Stimulated activated CD4-positive, alpha-beta T cell treated with anti-CD3 and anti-CD28 coated beads, Interleukin-15, amount 100 ng/mL, for 48 hours (primary cell): Measurements from ENCODE around the gene SNCAIP.
"Not testable (repeated sequence)": the region's sequence is repeated elsewhere in the genome, so short reads cannot be mapped to it uniquely, and the experiment has no call there.

ENCODE experiments used
- DNase-seq, 2 donors: peaks; one replicate each; pipeline ENCODE4 v3.0.0-alpha.2; 2020; ENCODE audit warnings: low read depth in 2 of 2

SNCAIP gene

GRCh38 chr5:122358372-122358979 lies 46.4 kb downstream of the SNCAIP start:
- DNase-seq = no peak

DNA sequence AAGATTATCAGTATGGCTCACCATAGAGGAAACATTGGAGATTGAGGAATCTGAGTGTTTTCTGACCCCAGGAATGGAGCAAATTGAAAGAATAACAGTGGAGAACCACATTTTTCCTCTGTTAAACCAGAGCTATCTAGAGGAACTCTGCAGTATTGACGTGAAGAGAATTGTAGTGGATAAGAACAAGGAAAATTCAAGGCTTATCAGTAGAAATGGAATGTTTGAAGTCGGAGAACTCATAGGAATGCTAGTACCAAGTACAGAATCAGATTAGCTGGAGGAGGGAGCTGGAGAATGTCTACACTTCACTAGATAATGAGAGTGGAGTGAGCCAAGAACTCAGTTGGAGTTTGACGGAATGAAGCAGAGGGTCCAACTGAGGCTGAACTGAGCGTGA lies 50.3 kb downstream of the SNCAIP start:
- no peak for DNase-seq

DNA sequence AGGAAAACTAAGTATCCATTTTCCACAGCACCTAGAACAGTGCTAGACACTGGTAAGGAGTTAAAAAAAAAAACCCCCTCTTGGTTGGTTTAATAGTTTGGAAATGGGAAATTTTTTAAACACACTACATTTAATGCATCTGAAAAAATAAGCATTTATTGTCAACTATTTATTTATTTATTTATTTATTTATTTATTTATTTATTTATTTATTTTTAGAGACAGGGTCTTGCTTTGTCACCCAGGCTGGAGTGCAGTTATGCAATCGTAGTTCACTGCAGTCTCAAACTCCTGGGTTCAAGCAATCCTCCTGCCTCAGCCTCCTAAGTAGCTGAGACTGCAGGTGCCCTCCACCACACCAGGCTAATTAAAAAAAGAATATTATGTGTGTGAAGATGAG lies 51.6 kb downstream of the SNCAIP start:
- DNase-seq = no peak

DNA sequence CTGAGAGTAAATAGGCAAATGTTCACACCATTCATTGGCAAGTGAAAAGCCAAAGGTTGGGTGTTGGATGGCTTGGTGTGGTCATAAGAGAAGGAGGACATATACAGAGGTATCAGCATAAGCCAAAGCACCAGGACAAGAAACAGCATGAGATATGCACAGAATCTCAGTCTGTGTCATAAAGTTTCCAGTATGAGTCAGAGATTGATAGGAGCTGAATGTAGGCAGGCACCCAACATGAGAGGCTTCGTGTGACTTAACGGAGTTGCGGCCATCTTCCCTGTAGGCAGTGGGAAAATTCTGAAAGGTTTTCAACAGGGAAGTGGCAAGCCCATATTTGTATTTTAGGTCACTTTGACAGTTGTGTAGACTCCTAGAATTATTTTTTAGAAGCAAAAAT lies 54.5 kb downstream of the SNCAIP start:
- no peak for DNase-seq

- no peak for DNase-seq
Observed at GRCh38 chr5:122367456-122367855, 55.4 kb downstream of the SNCAIP start.

- DNase-seq = no peak
Observed at GRCh38 chr5:122368510-122369251, 56.6 kb downstream of the SNCAIP start.

DNA sequence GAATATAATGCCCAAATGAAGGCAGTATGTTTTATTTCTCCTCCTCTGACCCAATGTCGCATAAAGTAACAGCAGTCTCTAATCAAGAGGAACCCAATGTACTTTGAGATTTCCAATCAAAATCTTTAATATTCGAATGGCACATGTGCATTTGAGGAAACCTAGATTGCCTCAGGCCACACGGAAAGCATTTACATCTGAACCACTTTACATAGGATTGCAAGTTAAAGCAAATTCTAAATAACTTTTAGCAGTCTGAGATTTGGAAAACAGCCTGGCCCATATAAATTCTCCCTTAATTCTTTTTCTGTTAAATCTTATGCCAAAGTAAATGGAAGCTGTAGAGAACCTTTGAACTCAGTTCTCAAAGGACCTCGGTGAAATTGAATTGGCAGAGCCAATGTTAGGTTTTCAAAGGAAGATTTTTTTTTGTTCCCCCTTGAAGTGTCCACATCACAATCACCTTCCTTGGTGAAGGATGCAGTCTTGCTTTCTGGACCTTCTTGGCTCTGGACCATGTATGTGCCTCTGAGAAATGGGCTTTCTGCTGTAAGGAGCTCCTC lies 57.3 kb downstream of the SNCAIP start:
- no peak for DNase-seq

DNA sequence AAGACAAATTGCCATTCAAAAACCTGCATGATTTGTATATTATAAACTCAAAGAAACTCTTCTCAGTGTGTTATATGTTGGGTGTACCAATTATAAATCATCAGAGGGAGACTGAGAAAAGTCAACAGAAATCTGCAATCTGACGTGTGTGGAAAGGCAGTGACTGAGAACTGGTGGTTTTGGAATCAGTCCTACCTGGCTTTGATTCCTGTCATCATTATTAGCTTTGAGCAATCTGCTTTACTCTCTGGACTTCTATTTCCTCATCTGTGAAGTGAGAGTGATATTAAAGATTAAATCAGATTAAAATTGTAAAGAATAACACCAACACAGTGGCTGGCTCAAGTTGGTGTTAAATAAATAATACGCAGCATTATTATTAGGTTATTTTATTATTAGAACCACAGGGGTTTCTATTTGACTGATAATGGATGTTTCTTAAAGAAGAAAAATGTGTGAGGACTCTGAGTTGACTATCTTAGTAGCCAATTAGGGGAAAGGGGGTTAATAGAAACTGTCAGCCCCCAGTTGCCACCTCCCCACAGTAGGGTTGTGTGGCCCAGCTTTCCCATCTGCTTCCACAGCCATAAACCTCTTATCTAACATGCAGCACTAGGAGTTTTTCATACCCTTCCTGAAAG lies 59.6 kb downstream of the SNCAIP start:
- DNase-seq = no peak

DNA sequence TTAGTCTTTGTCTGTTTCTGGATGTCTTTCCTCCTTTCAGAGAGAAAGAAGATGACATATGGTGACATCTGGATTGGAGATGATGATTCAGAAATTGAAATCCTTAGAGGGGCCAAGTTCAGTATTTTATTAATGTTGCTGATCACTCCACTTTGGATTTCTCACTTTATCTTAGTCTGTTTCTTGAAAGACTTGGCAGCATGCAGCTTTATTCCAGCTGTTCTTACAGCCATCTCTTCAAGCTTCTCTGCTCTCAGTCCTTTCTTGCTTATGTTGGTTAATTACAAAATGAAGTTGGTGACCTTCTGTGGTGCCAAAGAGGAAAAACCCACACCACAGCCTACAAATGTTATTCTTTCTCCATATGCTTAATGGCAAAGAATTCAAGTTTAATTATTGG lies 62.1 kb downstream of the SNCAIP start:
- no peak for DNase-seq

DNA sequence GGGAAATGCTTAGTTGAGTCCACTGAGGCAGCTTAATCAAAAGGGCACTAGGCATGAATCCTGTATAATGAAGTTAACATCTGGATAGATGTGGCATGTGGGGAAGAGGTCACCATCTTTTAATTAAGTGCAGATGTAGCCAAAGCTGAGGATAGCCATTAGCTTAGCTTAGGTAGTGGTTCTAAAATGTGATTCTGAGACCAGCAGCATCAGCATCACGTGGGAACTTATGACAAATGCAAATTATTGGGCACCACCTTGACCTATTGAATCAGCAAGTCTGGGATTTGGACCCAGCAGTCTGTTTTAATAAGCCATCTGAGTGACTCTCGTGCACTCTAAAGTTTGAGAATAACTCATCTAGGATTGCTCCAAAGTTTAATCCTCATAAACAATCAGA lies 63.8 kb downstream of the SNCAIP start:
- DNase-seq = no peak

DNA sequence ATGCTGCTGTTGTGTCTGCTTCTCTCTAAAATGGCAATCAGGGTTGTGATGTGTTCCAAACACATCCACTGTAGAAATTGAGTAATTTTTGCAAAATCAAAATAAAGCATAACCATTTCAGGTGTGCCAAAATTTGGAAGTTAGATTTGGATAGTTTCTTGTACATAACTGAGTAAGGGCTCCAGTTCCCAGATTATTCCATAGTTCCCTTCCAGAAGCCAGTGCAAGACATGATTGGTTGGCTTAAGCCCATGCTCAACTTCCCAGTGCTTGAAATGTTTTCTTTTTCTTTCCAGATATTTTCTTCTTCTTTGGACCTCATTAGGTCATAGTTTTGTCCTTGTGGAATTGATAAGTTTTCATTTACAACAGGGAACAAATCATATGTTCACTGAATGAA lies 64.2 kb downstream of the SNCAIP start:
- DNase-seq = no peak

- no peak for DNase-seq
Observed at GRCh38 chr5:122377026-122377425, 65.0 kb downstream of the SNCAIP start.

DNA sequence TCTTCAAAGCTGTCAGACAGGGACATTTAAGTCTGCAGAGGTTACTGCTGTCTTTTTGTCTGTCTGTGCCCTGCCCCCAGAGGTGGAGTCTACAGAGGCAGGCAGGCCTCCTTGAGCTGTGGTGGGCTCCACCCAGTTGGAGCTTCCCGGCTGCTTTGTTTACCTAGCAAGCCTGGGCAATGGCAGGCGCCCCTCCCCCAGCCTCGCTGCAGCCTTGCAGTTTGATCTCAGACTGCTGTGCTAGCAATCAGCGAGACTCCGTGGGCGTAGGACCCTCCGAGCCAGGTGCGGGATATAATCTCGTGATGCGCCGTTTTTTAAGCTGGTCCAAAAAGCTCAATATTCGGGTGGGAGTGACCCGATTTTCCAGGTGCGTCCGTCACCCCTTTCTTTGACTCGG lies 70.9 kb downstream of the SNCAIP start:
- not testable (repeated sequence) for DNase-seq

DNA sequence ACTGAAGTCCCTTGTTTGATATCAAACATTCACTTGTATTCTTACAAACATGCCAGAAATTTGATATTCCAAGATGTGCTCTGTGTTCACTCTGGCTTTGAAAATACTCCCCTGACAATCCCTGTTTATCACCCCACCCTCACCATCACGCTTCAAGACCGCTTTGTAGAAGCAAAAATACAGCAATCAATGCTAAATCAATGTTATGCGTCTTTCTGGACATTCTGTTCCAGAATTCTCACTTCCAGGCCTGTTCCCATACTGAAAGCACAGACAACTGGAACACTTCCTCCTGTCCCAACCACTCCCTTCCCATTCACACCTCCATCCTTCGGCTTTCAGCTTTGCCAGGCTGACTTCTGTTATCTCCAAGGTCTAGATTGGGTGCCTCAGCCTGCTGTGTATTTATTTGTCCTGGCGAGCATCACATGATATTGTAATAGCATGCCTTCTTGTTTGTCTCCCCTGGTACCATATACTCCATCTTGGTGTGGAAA lies 72.8 kb downstream of the SNCAIP start:
- DNase-seq = no peak

DNA sequence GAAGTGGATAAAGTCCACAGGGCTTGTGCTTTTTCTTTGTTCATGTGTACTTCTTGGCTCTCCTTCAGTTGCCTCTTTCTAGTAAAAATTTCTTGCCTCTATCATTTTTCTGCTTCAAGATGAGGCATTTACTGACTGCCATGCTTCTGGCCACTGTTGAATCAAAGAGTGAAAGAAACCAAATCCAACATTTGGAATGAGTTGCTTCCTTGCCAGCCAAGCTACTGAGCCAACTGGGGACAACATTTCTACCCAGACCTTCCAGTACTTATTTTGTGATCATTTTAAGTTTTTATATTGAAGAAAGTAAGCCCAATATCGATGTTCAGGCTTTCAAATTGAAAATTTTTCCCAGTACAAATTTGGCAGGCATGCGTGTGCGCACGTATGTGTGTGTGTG lies 73.2 kb downstream of the SNCAIP start:
- DNase-seq = no peak

DNA sequence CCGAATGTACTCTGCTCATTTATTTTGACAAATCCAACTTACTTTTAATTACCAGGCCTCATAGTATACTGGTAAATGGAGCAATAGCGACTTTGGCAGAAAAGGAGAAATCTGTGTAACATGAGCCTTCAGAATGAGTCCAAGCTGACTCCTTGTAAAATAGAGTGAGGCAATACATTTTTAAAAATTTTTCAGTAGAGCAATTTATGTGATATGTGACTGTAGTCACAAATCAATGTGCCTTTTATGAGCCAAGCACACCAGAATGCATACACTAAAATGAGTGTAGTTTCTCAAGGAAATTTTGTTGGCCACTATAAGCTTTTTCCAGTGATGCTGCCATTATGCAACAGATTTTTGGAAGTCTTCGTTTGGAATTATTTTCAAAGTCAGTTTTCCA lies 73.8 kb downstream of the SNCAIP start:
- no peak for DNase-seq

GRCh38 chr5:122390154-122390553 lies 78.1 kb downstream of the SNCAIP start:
- no peak for DNase-seq

GRCh38 chr5:122390694-122391093 lies 78.7 kb downstream of the SNCAIP start:
- no peak for DNase-seq

- no peak for DNase-seq
Observed at GRCh38 chr5:122391621-122392020, 79.6 kb downstream of the SNCAIP start.

DNA sequence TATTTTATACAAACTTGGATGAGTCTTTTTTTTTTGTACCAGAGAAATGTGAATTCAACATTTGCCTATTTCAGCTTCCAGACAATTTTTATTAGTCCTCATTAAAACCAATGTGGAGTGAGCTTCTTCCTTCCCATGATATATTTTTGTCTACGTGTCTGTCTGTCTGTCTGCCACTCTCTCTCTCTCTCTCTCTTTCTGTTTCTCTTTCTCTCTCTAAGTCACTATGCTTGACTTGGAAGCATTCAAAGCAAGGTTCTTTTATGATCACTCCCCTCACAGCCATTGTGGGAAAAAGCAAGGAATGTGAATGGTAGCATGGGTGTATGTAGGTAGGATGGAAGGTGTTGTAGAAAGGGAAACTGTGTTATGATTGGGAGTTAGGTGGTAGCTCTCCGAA lies 80.2 kb downstream of the SNCAIP start:
- no peak for DNase-seq

DNA sequence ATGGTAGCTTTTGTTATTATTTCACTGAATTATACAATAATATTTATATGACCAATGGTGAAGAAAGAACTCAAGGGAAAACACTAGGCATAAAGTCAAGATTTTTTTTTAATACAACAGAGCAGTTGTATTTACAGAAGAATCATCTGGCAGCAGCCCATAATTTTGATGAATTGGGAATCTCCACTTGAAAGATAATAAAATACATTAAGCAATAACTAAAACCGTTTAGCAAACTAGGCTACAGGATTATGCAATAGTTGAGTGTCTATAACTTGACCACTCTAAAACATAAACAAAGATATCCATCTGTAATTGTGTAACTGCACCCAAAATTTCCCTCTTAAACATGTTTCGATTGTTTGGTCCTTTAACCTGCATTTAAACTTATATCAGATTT lies 80.8 kb downstream of the SNCAIP start:
- no peak for DNase-seq

- no peak for DNase-seq
Observed at GRCh38 chr5:122394284-122394930, 82.4 kb downstream of the SNCAIP start.
